ENCODE results near the gene PDE4D.

DNA sequence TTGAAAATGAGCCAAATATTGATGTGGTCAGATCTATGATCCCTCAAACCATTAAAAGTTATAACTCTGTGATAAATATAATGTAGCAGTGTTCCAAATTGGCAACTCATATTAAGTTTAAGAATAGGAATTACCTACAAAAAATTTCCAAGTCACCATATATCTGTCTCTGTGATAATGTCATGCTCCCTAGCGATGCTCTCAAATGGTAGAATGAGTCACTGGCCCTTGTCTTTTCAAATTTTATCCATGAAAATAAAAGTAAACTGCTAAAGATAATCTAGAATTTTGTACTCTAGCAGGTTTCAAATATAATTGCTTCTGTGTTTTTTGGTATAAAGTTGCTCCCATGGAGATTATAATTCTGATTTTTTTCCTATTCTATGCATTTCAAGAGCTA lies 277.1 kb downstream of the PDE4D start:
- no peak for TF ChIP-seq ZNF384 (IDR thresholded peaks at IDR 0.05)
- TF ChIP-seq ELF4 (IDR thresholded peaks at IDR 0.05), result no peak
- TF ChIP-seq HDGF (IDR thresholded peaks at IDR 0.05; ENCODE audit: borderline replicate concordance), result no peak
- TF ChIP-seq, protein P1, sequence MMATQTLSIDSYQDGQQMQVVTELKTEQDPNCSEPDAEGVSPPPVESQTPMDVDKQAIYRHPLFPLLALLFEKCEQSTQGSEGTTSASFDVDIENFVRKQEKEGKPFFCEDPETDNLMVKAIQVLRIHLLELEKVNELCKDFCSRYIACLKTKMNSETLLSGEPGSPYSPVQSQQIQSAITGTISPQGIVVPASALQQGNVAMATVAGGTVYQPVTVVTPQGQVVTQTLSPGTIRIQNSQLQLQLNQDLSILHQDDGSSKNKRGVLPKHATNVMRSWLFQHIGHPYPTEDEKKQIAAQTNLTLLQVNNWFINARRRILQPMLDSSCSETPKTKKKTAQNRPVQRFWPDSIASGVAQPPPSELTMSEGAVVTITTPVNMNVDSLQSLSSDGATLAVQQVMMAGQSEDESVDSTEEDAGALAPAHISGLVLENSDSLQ (IDR thresholded peaks at IDR 0.05), result no peak
- TF ChIP-seq FOXM1 (IDR thresholded peaks at IDR 0.05; ENCODE audit: borderline replicate concordance), result no peak
- no peak for TF ChIP-seq BHLHE40 (IDR thresholded peaks at IDR 0.05; ENCODE audit: borderline replicate concordance)
- TF ChIP-seq FOXK2 (IDR thresholded peaks at IDR 0.05), result no peak
- TF ChIP-seq SP1 (IDR thresholded peaks at IDR 0.05), result no peak
- TF ChIP-seq SUZ12 (IDR thresholded peaks at IDR 0.05), result no peak
- TF ChIP-seq CTBP1 (IDR thresholded peaks at IDR 0.05; ENCODE audit: borderline replicate concordance), result no peak

Data from HEK293T (cell line).